IMR-90 (cell line): ENCODE measurements around the gene MINAR1. TPM values are rescaled to one million over a fixed set of nuclear protein-coding genes. Genes with fewer than 3 reads are reported as not detected.

ENCODE experiments used
- ATAC-seq: fragments of 200-7000 bp; cut with Tn5 transposase; 2 replicates; pipeline ENCODE4 v1.9.1; 2020; ENCODE audit warnings: low read depth, mild to moderate bottlenecking, moderate library complexity
- BruUV-seq: library from RNA; stranded (reverse); fragments of 400-500 nt; replicated peaks from 2 replicates; lab custom pipeline; 2021; lab: Mats Ljungman, UMichigan
- CTCF ChIA-PET: fragments of 300-600 bp; formaldehyde crosslinking; extraction: SDS; loops from one replicate; lab custom pipeline; 2021; ENCODE audit warnings: antibody characterized with exemption; lab: Yijun Ruan, JAX
- POLR2A ChIA-PET: fragments of 300-600 bp; sonication (Branson Sonifier 250); formaldehyde crosslinking; loops from one replicate; lab custom pipeline; 2022; ENCODE audit warnings: antibody characterized with exemption; ENCODE audit not compliant: unreplicated experiment; lab: Charles Lee
- DNase-seq: peaks from one replicate; pipeline ENCODE4 v3.0.0; 2013
- H2AFZ ChIP-seq: replicated peaks from 2 replicates; pipeline ENCODE3; 2013; ENCODE audit warnings: low read length, mild to moderate bottlenecking; ENCODE audit not compliant: poor library complexity
- H2AK5ac ChIP-seq: 2 replicates; pipeline ENCODE4 v1.6.1; 2013; ENCODE audit warnings: low read depth, low read length, inconsistent platforms
- H2AK9ac ChIP-seq: replicated peaks from 2 replicates; pipeline ENCODE3; 2013; ENCODE audit warnings: mild to moderate bottlenecking, low read depth, low read length, moderate library complexity; ENCODE audit not compliant: poor library complexity
- H2BK120ac ChIP-seq: 2 replicates; pipeline ENCODE4 v1.6.1; 2013; ENCODE audit warnings: low read depth, low read length, inconsistent platforms
- H2BK15ac ChIP-seq: 3 replicates; pipeline ENCODE4 v1.6.1; 2013; ENCODE audit warnings: low read depth, low read length, inconsistent platforms
- H2BK20ac ChIP-seq: 2 replicates; pipeline ENCODE4 v1.6.1; 2013; ENCODE audit warnings: low read depth, mild to moderate bottlenecking, inconsistent platforms, low read length, moderate library complexity
- H2BK5ac ChIP-seq: 2 replicates; pipeline ENCODE4 v1.6.1; 2013; ENCODE audit warnings: mild to moderate bottlenecking, low read depth, low read length, inconsistent platforms; ENCODE audit not compliant: poor library complexity, severe bottlenecking
- H3K14ac ChIP-seq: replicated peaks from 2 replicates; pipeline ENCODE4 v1.6.1; 2013; ENCODE audit warnings: low read depth, low read length, inconsistent platforms
- H3K18ac ChIP-seq: 2 replicates; pipeline ENCODE4 v1.6.1; 2013; ENCODE audit warnings: low read depth, low read length, control low read depth
- H3K23ac ChIP-seq: 2 replicates; pipeline ENCODE4 v1.6.1; 2013; ENCODE audit warnings: low read depth, low read length, inconsistent platforms
- H3K27ac ChIP-seq: 2 replicates; pipeline ENCODE4 v1.5.1; 2013; ENCODE audit warnings: mild to moderate bottlenecking, control low read depth, low read length; ENCODE audit not compliant: insufficient read depth
- H3K27me3 ChIP-seq: 2 replicates; pipeline ENCODE4 v1.6.1; 2013; ENCODE audit warnings: low read length; ENCODE audit not compliant: control insufficient read depth, insufficient read depth
- H3K36me3 ChIP-seq: 2 replicates; pipeline ENCODE4 v1.6.1; 2013; ENCODE audit warnings: low read length, mixed read lengths; ENCODE audit not compliant: control insufficient read depth, insufficient read depth
- H3K4ac ChIP-seq: 2 replicates; pipeline ENCODE4 v1.6.1; 2013; ENCODE audit warnings: low read depth, low read length, inconsistent platforms
- H3K4me1 ChIP-seq: 2 replicates; pipeline ENCODE4 v1.6.1; 2013; ENCODE audit warnings: low read length, mixed read lengths; ENCODE audit not compliant: control insufficient read depth, insufficient read depth
- H3K4me2 ChIP-seq: 2 replicates; pipeline ENCODE4 v1.6.1; 2013; ENCODE audit warnings: low read depth, mild to moderate bottlenecking, control low read depth, low read length, moderate library complexity
- H3K4me3 ChIP-seq: 2 replicates; pipeline ENCODE4 v1.5.1; 2013; ENCODE audit warnings: low read depth, mild to moderate bottlenecking, control low read depth, low read length, moderate library complexity; ENCODE audit not compliant: insufficient read depth
- H3K56ac ChIP-seq: 2 replicates; pipeline ENCODE4 v1.6.1; 2013; ENCODE audit warnings: low read length, inconsistent platforms; ENCODE audit not compliant: insufficient read depth; ENCODE audit errors: extremely low read depth
- H3K79me1 ChIP-seq, 2 experiments: 2 replicates each; pipeline ENCODE4 v1.6.1; 2013; ENCODE audit warnings: low read length in 2 of 2, inconsistent platforms in 1 of 2, low read depth in 1 of 2
- H3K9ac ChIP-seq: 2 replicates; pipeline ENCODE4 v1.6.1; 2013; ENCODE audit warnings: low read depth, low read length, control low read depth
- H3K9me1 ChIP-seq: 2 replicates; pipeline ENCODE4 v1.6.1; 2013; ENCODE audit warnings: low read length, inconsistent platforms; ENCODE audit not compliant: insufficient read depth
- H3K9me3 ChIP-seq: 2 replicates; pipeline ENCODE4 v1.6.1; 2013; ENCODE audit warnings: low read length; ENCODE audit not compliant: control insufficient read depth, insufficient read depth
- H4K20me1 ChIP-seq: 2 replicates; pipeline ENCODE4 v1.6.1; 2013; ENCODE audit warnings: low read length, inconsistent platforms; ENCODE audit not compliant: insufficient read depth
- H4K5ac ChIP-seq: 2 replicates; pipeline ENCODE4 v1.6.1; 2013; ENCODE audit warnings: mild to moderate bottlenecking, low read depth, low read length, control low read depth
- H4K8ac ChIP-seq, 2 experiments: 2 replicates each; pipeline ENCODE4 v1.6.1; 2013; ENCODE audit warnings: low read depth in 2 of 2, low read length in 2 of 2, control low read depth in 1 of 2, inconsistent platforms in 1 of 2
- H4K91ac ChIP-seq: 2 replicates; pipeline ENCODE4 v1.6.1; 2013; ENCODE audit warnings: low read depth, low read length, inconsistent platforms; ENCODE audit not compliant: insufficient read depth
- FOS ChIP-seq: fragments of 150-350 bp; IDR thresholded peaks from 2 replicates; pipeline ENCODE4 v1.6.1; 2016; ENCODE audit warnings: low read depth, low read length
- MXI1 ChIP-seq: IDR thresholded peaks from 2 replicates; pipeline ENCODE4 v1.6.1; 2012; ENCODE audit warnings: low read depth, mild to moderate bottlenecking, low read length, moderate library complexity, borderline replicate concordance
- WGBS, 2 experiments: methylation state at CpG; one replicate each; pipeline versions ENCODE4 v1.1.5 to v1.1.7; 2013; ENCODE audit warnings: missing lambda C conversion rate in 2 of 2; ENCODE audit not compliant: insufficient read length in 1 of 2; ENCODE audit errors: extremely low coverage in 2 of 2; 5-methylcytosine and 5-hydroxymethylcytosine counted together
- dilution Hi-C: fragments of 300-500 bp; cut with HindIII; formaldehyde crosslinking; loops from one replicate; pipeline ENCODE4 v1.14.3; 2018; ENCODE audit warnings: low sequenced_read_pairs; ENCODE audit not compliant: unreplicated experiment
- in situ Hi-C: fragments of 300-500 bp; cut with MboI; formaldehyde crosslinking; loops from 3 replicates; pipeline ENCODE4 v1.14.3; 2019; ENCODE audit warnings: low sequenced_read_pairs, inconsistent platforms, mixed read lengths
- intact Hi-C: fragments of 100-400 bp; cut with micrococcal nuclease; formaldehyde crosslinking; loops from 2 replicates; pipeline ENCODE4 v1.10.0; 2022
- polyA plus RNA-seq, 3 experiments: library from polyadenylated mRNA; depleted of rRNA; stranded (reverse); fragments of >200 nt; gene quantifications; 2 replicates each; pipeline ENCODE4 v1.2.3, GENCODE V29; 2012; ENCODE audit warnings: low replicate concordance in 1 of 3
- total RNA-seq: library from RNA; depleted of rRNA; stranded (reverse); fragments of >200 nt; gene quantifications from 2 replicates; pipeline ENCODE4 v1.2.3, GENCODE V29; 2012

The MINAR1 gene
- total and polyA plus RNA-seq, 2 of the 4 experiments (the other 2 are of a cell fraction), result 0.65 to 1.6 TPM

DNA sequence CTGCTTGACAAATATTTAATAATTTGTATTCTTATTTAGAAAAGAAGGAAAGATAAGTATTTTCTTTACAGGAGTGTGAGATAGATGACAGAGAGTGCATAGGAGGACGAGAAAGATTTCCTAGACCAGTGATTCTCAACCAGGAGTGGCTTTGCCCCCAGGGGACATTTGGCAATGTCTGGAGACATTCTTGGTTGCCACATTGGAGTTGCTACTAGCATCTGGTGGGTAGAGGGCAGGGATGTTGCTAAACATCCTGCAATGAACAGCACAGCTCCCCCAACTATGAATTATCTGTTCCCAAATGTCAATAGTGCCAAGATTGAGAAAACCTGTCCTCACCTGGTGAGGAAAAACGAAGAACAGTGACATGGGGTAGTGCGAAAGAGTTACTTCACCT lies 30.8 kb upstream of the MINAR1 start:
- no peak overlapping the region for H3K56ac ChIP-seq
- peaks cover 2% of the 10 kb centered on the region; the same call in 1 of the 2 replicates for H3K9me1 ChIP-seq
- no peaks in the 10 kb centered on the region for H4K20me1 ChIP-seq
- no peak overlapping the region for H4K8ac ChIP-seq
- TF ChIP-seq MXI1 (no peak), FOS (no peak)
- no peak overlapping the region for H3K9ac ChIP-seq
- H4K5ac ChIP-seq, result no peak overlapping the region
- dilution Hi-C loops (no loop called here), intact Hi-C loops (no loop called here), in situ Hi-C loops (no loop called here)
- no peaks in the 10 kb centered on the region for H3K36me3 ChIP-seq
- no peak overlapping the region for H3K18ac ChIP-seq
- H2BK15ac ChIP-seq, result no peak overlapping the region
- CTCF ChIA-PET, result no interaction called here
- no TSS peak for BruUV-seq
- H4K91ac ChIP-seq, result no peak overlapping the region
- no peak overlapping the region for H3K4ac ChIP-seq
- no peak overlapping the region for H2BK120ac ChIP-seq
- H2AK5ac ChIP-seq, result no peak overlapping the region
- peaks cover 3% of the 10 kb centered on the region; the same call in 1 of the 2 replicates for H3K4me1 ChIP-seq
- no peak overlapping the region for H2BK5ac ChIP-seq
- WGBS, 2 experiments, result 100% methylated on average over 1 of the region's 3 CpGs; no CpG with 5 or more reads in 1 of the 2 experiments
- no peak overlapping the region for H3K23ac ChIP-seq
- peaks cover 3% of the 10 kb centered on the region in 2 experiments; a peak in 1 of 4 replicates for H3K79me1 ChIP-seq
- H3K14ac ChIP-seq, result no peak overlapping the region
- no peak overlapping the region for H3K4me3 ChIP-seq
- no peak overlapping the region for H3K4me2 ChIP-seq
- no peak overlapping the region for H3K27ac ChIP-seq
- POLR2A ChIA-PET, result no interaction called here
- H2AFZ ChIP-seq, result no peak overlapping the region
- H3K9me3 ChIP-seq, result no peaks in the 10 kb centered on the region
- no peaks in the 10 kb centered on the region for H3K27me3 ChIP-seq
- no peak overlapping the region for H2AK9ac ChIP-seq
- no peak overlapping the region for H2BK20ac ChIP-seq
- DNase-seq (no peak), ATAC-seq (no peak)
